ENCODE results near the gene TMPRSS9.
"Not testable (repeated sequence)": the region's sequence is repeated elsewhere in the genome, so short reads cannot be mapped to it uniquely, and the experiment has no call there.

Gene TMPRSS9

DNA sequence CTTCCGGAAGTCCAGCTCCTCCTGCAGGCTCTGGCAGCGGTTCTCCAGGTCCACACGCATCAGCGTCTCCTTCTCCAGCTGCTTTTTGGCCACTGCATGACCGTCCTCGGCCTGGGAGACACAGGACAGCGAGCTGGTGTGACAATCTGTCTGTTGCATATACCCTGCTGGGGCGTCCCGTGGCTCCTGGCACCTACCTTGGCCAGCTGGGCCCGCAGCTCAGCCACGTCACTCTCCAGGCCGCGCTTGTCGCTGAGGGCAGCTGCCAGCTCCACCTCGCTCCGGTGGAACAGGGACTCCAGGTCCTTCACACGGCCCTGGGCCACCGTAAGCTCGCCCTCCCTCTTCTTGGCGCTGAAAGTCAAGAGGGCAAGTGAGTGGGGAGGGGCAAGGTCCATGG, 78.1 kb downstream of the TMPRSS9 start:
- no peak for DNase-seq (ENCODE audit: low spot score)

DNA sequence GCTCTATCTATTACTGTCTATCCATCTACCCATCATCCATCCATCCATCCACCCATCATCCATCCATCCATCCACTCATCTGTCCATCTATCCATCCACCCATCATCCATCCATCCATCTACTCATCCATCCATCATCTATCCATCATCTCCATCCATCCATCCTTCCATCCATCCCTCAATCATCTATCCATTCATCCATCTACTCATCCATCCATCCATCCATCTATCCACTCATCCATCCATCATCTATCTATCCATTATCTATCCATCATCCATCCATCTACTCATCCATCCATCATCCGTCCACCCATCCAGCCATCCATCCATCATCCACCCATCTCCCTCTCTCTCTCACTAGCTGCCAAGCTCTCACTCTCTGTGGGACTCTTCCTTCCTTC, 80.5 kb downstream of the TMPRSS9 start:
- no peak for DNase-seq (ENCODE audit: low spot score)

DNA sequence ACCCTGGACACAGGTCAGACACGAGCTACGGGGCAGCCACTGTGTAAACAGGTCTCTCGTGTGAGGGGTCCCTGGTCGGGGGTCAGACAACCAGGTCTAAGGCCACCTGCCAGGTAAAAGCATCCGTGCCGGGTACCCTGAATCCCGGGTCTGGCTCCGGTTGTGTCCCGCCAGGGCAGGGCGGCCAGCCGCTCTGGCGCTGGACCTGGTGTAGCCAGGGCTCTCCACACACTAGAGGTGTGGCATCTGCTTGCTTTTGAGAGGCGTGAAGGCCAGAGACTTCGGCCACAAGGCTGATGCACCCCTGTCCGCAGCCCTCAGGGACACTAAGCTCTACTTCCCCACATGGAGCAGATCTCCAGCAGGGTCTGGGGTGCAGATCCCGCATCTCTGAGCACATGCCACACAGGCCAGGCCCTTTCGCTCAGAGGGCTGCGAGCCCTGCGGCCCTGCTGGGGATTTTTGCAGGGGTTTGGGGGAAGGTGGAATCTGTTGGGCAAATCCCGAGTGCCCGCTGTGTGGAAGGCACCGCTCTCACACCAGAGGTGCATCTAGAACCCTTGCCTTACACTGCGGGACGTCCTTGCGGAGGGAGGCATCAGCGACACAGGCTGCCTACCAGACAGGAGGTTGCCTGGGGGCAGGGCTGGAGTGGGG, 81.2 kb downstream of the TMPRSS9 start:
- no peak for DNase-seq (ENCODE audit: low spot score)

DNA sequence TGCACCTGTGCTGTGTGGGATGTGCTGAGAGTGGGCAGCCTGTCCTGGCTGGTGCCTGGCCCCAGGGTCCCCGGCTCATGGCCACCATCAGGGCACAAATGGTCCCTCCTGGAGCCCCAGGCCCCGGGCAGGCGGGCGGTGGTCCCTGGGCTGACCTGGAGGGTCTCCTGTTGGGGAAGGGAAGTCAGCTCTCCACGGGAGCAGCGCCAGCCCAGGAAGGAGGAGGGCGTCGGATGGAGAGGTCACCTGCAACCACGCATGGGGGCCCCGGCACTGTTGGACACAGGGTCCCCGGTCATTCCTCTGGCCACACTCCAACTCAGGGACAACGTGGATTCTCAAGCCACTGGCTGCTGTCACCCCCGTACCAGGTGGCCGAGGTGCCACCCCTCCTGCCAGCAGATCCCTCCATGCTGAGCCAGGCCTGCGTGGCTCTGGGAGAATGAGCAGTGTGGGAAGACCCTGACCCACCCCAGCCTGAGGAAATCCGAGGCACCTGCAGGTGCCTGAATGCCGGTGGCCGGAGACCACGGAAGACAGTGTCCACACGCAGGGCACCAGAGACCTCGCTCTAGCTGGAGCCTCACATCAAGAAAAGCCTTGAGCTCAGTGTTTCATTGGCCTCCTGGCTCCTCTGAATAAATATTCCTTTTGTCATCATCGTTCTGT, 83.2 kb downstream of the TMPRSS9 start:
- DNase-seq (ENCODE audit: low spot score), result no peak

DNA sequence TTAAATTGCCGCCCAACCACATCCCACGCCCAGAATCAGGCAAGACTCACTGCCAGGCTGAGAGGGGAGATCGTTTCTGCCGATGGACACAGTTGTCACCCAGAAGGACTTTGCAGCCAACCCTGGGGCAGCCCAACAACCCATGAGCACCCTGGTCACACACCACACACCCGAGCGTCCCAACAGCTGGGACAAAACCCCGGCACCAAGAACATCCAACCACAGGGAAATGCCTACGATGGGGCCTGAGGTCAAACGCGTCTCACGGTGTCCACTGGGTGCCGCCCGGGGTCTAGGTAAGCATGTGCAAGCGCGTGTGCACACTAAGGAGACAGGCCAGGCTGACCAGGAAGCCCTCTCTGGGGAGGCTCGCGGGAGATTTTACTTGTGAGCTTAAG, 83.7 kb downstream of the TMPRSS9 start:
- no peak for DNase-seq (ENCODE audit: low spot score)

DNA sequence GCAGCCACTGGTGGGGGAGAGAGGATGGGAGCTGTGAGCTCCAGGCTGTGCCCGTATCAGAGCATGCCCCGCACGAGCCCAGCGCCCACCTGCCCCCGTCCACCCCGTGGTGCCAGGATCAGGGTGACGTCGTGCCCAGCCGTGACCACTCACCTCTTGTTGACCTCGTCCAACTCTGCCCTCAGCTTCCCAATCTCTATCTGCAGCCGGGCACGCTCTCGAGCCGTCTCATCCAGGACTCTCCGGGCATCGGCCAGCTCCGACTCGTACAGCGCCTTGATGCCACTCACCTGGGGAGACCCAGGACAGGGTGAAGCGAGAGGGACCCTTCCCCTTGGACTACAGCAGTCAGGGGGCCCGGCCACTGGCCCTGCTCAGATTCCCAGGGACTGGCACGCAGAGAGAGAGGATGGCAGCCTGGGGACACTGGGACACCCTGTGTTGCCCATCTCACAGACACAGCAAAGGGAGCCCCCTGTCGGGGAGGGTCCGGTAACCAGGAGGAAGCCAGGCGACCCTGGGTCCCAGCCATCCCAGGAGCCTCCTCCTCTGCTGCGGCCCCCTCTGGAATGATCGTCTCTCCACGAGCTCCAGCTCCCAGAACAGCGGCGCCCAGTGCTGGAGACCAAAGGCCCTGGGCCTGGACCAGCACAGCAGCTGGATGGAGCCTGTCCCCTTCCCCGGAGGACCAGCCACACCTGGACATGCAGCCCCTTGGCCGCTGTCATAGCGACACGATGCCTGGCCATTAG, 84.4 kb downstream of the TMPRSS9 start:
- DNase-seq (ENCODE audit: low spot score), result no peak

DNA sequence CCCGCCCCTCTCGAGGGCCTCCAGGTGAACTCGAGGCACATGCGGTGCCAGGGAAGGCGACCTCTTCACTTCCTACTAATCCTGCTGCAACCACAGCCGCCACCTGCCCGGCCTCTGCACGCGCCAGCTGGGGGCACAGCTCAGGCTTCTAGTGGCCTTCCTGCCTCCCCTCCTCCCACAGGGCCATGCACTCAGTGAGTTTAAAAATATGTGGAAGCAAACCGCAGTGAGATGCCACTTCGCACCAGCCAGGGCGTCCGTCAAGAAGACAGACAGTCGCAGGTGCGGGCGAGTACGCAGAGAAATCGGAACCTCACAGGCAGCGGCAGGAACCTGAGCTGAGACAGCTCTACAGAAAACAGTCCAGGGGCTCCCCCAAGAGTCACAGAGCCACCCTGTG, 86.3 kb downstream of the TMPRSS9 start:
- DNase-seq (ENCODE audit: low spot score), result peak; percentile 85

DNA sequence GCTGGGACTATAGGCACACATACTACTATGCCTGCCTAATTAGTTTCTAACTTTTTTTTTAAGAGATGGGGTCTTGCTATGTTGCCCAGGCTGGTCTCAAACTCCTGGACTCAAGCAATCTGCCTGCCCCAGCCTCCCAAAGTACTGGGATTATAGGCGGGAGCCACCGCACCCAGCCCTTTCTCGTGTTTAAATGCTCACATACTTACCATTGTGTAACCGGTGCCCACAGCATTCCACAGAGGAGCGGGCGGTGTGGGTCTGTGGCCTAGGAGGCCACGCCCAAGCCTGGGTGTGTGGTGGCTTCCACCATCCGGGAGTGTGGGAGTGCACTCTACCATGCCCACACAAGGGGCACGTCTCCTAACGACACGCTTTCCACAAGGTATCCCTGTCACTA, 89.0 kb downstream of the TMPRSS9 start:
- DNase-seq (ENCODE audit: low spot score), result no peak

DNA sequence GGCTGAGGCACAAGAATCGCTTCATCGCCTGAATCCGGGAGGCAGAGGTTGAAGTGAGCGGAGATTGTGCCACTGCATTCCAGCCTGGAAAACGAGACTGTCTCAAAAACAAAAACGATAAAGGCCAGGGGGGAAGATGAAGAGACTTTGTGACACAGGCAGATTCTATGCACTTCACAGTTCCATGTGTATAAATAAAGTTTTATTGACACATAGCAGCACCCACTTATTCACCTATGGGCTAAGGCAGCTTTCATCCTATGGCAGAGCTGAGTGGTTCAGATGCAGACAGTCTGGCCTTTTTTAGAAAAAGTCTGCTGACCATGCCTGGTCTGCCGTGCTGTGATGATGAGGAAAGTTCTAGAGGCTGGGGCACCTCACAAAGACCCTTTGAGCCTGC, 91.1 kb downstream of the TMPRSS9 start:
- DNase-seq (ENCODE audit: low spot score), result no peak

DNA sequence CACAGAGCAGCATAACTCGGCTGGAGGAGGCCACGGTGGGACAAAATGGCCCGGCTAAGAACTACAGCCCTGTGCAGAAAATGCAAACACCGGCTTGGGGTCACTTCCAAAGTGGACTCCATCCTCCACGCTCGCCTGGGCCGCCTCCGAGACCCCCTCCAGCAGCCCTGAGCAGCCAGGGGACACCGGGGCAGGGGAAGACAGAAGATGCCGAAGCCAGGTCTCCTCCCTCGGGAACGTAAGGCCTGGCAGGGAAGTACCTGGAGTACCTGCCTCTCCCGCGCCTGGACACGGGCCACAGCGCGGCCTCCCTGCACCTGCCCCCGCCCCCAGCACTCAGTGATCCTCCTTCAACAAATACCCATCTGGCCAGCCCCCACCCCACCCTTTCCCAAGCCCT, 91.7 kb downstream of the TMPRSS9 start:
- no peak for DNase-seq (ENCODE audit: low spot score)

DNA sequence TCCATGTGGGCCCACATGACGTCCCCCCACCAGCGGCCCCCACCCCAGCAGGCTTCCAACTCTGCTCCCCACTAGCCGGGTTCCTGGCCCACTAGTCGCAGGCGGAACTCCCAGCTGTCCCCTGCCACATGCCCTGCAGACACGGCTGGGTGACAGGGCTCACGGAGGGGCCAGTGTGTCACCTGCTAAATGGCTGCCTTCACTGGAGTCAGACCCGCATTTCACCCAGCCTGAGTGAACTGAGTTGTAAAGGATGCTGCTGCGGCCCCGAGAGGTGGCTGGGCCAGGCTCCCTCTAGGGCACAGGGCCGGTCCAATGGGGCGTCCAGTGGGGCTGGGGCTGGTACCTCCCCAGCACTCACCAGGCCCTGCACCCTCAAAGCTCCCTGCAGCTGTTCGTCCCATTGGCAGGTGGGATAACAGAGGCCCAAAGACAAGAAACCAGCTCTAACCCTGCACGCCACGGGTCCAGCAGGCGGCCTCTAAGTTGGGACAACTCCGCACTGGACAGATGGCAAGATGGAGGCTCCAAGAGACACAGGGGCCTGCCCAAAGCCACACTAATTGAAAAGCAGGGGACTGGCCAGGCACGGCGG, 93.5 kb downstream of the TMPRSS9 start:
- DNase-seq (ENCODE audit: low spot score), result no peak

DNA sequence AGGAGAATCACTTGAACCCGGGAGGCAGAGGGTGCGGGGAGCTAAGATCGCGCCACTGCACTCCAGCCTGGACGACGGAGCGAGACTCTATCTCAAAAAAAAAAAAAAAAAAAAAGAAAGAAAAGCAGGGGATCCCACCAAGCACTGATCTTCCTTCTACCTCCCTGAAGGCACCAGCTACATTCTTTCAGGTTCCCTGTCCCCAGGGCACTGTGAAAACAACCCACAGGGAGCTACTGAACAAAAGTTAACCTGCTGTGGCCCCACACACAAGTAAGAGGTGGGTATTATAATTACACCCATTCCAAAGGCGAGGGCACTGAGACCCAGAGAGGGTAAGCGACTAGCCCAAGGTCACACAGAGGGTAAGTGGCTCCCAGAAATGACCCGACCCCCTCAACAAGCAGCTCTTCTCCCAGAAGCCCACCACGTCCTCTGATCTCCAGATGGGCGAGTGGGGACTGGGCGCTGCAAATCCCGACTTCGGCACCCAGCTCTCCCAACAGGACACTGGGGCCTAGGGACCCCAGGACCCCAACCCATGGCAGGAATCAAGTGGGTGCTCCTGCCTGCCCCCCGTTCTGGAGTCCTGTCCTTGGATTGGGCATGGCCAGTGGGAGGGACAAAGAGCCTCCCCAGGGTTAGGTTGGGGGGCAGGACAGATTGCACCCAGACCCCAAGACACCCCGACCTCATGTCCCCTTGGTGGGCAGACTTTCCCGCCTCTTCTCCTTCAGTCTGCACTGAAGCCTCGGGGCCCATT, 94.3 kb downstream of the TMPRSS9 start:
- no peak for DNase-seq (ENCODE audit: low spot score)

DNA sequence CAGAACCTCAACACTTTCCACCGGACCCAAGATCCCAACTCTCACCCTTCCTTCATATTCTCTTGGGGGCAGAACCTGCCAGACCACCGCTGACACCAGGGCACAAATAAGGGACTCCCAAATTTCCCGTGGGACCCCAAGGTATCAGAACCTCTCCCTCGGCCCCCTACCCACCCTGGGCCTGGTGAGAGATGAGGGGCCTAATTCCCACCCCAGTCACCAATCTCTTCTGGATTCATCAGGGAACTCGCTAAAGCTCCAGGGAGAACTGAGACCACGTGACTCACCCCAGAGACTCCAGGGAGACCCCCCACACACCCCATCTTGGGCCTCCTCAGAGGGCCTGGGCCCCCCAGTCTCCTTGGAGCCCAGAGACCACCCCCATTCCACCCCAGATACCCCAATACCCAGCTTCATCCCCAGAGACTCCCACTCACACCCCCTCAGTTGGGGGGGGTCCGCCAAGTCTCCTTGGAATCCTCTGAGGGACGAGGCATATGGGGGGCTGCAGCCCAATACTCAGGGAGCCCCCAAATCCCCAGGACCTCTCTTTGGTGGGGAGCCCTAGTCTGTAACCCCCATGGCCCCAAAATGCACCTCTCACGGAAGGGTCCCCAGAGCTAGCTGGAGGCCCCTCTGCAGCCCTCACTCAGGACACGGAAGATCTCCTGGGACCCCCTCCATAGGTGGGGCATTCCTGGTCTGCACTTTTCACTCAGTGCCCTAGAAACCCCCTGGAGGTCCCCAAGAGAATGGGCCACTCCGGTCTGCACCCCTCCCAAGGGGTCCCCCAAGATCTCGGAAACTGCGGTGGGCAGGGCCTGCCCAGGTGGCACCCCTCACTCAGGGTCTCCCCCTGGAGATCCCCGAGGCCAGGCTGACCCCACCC, 95.1 kb downstream of the TMPRSS9 start:
- DNase-seq (ENCODE audit: low spot score), result no peak

DNA sequence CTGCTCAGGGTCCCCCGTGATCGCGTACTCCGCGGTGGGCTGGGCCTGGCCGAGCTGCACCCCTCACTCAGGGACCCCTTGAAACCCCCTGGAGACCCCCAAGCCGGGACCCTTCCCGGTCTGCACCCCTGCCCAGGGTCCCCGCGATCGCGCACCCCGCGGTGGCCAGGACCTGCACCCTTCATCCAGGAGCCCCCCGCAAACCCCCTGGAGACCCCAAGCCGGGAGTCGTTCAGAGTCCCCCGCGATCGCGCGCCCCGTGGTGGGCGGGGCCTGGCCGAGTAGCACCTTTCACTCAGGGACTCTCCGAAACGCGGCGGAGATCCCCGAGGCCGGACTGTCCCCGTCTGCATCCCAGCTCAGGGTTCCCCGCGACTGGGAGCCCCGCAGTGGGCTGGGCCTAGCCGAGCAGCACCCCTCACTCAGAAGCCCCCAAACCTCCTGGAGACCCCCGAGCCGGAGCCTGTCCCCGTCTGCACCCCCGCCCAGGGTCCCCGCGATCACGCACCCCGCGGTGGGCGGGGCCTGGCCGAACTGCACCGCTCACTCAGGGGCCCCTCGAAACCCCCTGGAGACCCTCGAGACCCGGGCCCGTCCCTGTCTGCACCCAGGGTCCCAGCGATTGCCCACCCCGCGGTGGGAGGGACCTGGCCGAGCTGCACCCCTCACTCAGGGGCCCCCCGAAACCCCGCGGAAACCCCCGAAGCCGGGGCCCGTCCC, 95.9 kb downstream of the TMPRSS9 start:
- peak; percentile 77 for DNase-seq (ENCODE audit: low spot score)

DNA sequence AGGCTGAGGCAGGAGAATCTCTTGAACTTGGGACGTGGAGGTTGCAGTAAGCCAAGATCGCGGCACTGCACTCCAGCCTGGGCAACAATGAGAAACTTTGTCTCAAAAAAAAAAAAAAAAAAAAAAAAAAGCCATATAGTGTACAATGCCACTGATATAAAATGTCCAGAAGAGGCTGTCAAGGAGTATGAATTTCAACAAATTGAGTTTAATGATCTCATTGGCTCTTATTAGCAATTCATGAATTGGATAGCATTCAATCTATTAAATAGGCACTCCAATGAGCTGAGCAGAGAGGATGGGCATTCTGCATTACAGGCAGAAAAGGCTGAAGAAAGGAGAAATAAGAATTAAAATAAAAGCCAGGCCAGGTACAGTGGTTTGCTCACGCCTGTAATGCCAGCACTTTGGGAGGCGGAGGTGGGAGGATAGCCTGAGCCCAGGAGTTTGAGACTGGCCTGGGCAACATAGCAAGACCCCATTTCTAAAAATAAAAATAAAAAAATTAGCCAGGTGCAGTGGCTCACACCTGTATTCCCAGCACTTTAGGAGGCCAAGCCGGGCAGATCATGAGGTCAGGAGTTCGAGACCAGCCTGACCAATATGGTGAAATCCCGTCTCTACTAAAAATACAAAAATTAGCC, 97.5 kb downstream of the TMPRSS9 start:
- DNase-seq (ENCODE audit: low spot score), result no peak

DNA sequence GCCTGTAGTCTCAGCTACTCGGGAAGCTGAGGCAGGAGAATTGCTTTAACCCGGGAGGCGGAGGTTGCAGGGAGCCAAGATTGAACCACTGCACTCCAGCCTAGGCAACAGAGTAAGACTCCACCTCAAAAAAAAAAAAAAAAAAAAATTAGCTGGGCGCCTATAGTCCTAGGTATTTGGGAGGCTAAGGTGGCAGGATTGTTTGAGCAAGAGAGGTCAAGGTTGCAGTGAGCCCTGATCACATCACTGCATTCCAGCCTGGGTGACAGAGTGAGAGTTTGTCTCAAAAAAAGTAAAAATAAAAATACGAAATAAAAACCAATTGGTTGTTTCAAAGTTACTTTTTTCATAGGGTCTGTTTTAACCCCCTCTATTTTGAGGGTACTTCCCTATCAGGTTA, 98.0 kb downstream of the TMPRSS9 start:
- DNase-seq (ENCODE audit: low spot score), result no peak

DNA sequence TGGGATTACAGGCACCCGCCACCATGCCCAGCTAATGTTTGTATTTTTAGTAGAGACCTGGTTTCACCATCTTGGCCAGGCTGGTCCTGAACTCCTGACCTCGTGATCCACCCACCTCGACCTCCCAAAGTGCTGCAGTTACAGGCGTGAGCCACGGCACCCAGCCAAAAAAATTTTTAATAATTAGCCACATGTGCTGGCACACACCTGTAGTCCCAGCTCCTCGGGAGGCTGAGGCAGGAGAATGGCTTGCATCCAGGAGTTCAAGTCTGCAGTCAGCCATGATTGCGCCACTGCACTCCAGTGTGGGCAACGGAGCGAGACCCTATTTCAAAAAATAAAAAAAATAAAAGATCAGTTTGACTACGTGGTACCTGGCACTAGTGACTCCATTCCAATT, 98.7 kb downstream of the TMPRSS9 start:
- DNase-seq (ENCODE audit: low spot score), result not testable (repeated sequence)

DNA sequence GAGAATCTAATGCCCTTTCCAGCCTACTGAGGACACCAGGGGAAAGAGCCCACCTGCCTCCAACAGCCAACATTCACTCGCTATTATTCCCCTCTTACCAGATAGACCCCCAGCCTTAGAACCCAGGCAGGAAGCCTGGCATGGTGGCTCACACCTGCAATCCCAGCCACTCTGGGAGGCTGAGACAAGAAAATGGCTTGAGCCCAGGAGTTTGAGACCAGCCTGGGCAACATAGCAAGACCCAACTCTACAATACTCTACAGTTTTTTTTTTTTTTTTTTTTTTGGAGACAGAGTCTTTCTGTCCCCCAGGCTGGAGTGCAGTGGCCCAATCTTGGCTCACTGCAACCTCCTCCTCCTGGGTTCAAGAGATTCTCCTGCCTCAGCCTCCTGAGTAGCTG, 100.2 kb downstream of the TMPRSS9 start:
- no peak for DNase-seq (ENCODE audit: low spot score)

DNA sequence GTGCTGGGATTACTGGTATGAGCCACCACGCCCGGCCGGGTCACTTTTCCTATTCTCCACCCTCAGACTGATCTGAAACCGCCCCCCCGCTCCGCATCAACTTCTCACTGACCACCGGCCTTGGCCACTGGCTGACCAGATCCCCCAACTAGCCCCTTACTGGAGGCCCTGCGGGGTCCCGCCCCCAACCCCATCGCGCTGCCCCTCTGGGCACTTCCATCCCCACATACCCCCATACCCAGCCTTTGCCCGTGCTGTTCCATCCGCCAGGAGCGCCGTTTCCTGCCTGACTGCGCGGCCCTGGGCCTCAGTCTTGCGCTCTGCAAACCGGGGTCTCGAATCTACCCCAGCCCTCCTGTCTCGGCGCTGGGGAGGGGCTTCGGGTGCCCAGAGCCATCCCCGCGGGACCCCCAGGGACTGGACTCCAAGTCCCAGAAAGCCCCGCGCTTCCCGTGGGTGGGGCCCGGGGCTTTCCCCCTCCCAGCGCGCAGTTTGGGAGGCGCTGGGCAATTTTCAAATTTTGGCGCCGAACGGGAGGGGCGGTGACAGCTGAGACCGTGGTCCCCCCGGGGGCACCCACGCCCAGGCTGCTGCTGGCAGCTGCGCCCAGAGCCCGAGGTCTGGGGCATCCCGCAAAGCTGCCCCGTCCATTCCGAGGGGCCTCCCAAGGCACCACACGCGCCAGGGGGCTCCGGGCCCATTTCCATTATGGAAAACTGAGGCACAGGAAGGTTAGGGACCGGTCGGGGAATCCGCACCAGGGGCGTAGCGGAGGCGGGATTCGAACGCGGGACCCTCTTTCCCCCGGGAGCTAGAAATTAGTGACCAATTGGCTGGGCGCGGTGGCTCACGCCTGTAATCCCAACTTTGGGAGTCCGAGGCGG, 101.9 kb downstream of the TMPRSS9 start:
- DNase-seq (ENCODE audit: low spot score), result peak; percentile 53

All from D341Med (cell line).